ENCODE data around the gene OGFOD3.
"Not testable (repeated sequence)": the region's sequence is repeated elsewhere in the genome, so short reads cannot be mapped to it uniquely, and the experiment has no call there.

Gene OGFOD3

DNA sequence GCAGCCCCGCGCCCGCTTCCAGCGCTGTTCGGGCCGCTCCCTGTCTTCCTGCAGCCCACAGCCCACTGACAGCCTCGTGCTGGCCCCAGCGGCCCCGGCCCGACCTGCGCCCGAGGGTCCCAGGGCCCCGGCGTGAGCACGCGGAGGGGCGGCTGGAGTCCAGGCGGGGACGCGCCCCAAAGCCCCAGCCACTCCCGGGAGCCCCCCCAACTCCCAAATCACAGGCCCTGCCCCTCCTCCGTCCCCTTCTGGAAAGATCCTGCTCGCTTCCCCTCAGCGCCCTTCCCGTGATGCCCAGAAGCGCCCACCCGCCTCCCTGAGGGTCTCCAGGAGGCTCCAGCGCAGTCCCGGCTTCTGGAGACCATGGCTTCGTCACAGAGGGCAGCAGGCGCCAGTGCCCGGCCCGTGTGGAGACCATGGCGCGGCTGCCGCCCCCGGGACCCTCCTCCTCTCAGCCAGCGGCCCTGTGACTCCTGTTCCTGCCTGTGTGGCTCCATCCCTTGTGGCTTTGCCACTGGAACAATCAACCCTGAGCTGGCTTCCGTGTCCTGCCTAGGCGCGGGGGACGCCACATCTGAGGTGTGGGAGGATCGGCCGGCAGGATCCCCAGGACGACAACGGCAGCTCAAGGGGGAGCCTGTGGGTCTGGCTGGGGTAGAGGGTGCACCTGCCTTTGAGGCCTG, 42.9 kb downstream of the OGFOD3 start:
- no peak for TF ChIP-seq ZFX (IDR thresholded peaks at IDR 0.05)
- TF ChIP-seq, protein P1, sequence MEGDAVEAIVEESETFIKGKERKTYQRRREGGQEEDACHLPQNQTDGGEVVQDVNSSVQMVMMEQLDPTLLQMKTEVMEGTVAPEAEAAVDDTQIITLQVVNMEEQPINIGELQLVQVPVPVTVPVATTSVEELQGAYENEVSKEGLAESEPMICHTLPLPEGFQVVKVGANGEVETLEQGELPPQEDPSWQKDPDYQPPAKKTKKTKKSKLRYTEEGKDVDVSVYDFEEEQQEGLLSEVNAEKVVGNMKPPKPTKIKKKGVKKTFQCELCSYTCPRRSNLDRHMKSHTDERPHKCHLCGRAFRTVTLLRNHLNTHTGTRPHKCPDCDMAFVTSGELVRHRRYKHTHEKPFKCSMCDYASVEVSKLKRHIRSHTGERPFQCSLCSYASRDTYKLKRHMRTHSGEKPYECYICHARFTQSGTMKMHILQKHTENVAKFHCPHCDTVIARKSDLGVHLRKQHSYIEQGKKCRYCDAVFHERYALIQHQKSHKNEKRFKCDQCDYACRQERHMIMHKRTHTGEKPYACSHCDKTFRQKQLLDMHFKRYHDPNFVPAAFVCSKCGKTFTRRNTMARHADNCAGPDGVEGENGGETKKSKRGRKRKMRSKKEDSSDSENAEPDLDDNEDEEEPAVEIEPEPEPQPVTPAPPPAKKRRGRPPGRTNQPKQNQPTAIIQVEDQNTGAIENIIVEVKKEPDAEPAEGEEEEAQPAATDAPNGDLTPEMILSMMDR (conservative IDR thresholded peaks at IDR 0.05): no peak
- no peak overlapping the region for H3K27ac ChIP-seq

DNA sequence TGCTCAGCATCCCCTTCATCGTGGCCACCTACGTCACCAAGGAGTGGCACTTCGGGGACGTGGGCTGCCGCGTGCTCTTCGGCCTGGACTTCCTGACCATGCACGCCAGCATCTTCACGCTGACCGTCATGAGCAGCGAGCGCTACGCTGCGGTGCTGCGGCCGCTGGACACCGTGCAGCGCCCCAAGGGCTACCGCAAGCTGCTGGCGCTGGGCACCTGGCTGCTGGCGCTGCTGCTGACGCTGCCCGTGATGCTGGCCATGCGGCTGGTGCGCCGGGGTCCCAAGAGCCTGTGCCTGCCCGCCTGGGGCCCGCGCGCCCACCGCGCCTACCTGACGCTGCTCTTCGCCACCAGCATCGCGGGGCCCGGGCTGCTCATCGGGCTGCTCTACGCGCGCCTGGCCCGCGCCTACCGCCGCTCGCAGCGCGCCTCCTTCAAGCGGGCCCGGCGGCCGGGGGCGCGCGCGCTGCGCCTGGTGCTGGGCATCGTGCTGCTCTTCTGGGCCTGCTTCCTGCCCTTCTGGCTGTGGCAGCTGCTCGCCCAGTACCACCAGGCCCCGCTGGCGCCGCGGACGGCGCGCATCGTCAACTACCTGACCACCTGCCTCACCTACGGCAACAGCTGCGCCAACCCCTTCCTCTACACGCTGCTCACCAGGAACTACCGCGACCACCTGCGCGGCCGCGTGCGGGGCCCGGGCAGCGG, 43.6 kb downstream of the OGFOD3 start:
- H3K27ac ChIP-seq: no peak overlapping the region
- TF ChIP-seq, protein P1 (conservative IDR thresholded peaks at IDR 0.05): no peak
- no peak for TF ChIP-seq ZFX (IDR thresholded peaks at IDR 0.05)

DNA sequence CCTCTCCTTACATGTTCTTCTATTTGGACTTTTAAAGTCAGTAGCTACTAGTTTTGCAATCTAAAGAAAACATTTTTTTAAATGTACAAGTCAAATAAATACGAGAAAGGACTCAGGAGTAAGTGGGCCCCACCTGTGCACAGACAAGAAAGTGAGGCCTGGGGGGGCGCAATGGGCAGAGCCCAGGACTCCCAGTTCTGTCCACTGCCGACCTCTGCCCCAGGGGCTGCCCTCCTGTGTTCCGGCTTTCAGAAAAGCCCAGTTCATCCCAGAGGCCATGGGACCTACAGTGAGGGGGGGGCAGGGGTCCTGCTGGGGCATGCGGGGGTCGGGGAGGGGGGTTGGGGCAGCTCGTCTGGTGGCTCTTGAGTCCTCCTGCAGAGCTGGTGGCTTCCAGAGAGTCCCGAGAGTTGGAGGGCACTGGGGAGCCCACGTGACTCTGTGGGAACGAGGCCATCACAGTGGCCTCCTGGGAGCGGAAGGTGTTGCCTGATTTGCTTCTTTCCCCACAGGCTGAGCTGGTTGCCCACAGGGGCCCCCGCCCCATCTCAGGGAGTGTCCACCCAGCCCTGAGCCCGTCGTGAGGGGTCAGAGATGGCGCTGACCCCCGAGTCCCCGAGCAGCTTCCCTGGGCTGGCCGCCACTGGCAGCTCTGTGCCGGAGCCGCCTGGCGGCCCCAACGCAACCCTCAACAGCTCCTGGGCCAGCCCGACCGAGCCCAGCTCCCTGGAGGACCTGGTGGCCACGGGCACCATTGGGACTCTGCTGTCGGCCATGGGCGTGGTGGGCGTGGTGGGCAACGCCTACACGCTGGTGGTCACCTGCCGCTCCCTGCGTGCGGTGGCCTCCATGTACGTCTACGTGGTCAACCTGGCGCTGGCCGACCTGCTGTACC, 44.4 kb downstream of the OGFOD3 start:
- TF ChIP-seq, protein P1 (conservative IDR thresholded peaks at IDR 0.05): no peak
- no peak overlapping the region for H3K27ac ChIP-seq

DNA sequence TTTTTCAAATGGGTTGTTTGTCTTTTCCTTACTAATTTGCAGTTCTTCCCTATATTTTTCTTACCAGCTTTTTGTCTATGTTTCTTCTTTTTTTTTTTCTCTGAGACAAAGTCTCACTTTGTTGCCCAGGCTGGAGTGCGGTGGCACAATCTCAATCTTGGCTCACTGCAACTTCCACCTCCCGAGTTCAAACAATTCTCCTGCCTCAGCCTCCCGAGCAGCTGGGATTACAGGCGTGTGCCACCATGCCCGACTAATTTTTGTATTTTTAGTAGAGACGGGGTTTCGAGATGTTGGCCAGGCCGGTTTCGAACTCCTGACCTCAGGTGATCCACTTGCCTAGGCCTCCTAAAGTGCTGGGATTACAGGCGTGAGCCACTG, 45.3 kb downstream of the OGFOD3 start:
- H3K27ac ChIP-seq: not testable (repeated sequence)

DNA sequence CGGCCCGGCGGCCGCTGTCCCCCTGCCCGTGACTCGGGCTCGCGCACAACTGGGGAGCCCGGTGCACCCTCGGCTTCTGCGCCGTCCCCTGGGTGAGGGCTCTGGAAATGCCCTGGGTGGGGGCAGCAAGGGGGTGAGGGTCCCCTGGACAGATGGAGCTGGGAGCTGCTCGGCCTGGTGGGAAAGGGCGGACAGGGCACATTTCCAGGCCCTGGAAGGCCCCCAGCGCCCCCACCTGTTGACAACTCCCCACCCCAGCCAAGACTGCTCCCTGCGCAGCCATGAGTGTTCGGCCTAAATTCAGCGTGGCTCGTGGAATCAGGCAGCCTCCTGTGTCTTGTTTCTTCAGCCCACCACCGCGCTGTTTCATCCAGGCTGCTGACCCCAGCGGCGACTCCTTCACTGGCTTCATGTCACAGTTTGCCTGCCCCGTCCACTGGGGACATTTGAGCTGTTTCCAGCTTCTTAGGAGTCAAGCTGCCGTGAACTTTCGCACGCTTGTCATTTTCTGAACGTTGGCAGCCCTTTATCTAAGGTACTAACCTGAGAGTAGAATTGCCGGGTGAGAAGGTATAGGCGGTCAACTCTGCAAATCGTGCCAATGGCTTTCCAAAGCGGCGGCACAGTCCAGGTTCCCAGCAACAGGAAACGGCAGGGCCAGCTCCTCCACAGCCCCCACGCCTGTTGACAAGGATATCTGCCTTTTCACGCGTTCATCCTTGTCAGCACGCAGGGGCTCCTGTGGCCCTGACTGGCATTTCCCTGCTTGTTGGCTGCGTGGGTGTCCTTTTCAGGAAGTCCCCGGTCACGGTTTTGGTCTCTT, 45.9 kb downstream of the OGFOD3 start:
- TF ChIP-seq ZFX (IDR thresholded peaks at IDR 0.05): no peak
- TF ChIP-seq, protein P1 (conservative IDR thresholded peaks at IDR 0.05): no peak

DNA sequence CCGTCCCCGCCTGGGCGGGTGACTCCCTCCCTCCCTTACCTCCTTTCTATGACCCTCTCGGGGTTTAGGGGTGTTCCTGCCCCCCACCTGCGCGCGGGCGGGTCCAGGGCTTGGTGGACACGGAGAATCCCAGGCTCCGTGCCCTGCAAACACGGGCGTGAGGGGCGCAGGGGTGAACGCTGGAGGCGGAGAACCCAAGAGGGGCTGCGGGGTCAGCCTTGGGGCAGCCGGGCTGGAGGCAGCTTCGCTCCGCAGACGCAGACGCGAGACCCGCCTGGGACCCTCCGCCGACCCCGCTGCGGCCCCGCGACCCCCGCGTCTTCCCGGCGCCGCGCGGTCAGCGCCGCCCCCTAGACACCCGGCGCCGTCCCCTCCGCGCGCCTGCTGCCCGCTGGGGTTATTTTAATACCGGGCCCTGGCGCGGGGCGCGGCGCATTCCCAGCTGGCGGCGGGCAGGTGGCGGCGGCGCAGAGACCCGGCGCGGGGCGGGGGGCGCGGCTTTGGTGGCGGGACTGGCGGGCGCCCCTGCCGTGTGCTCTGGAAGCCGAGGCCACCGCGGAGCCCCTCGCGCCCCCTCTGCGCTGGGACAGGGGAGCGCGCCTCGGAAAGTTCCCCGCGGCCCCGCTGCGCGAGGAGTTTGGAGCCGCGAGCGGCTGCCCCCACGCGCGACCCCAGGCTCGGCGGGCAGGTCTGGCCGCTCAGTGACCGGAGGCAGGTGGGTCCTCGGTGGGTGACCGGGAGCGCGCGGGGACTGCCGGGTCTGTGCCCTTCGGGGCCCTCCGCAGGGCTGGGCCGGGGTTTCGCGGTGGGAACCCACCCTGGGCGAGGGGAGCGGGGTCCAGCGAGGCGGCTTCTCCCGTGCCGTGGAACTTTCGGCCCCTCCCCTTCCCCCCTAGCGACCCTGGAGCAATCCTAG, 46.8 kb downstream of the OGFOD3 start, which contains the start of gene UTS2R:
Gene UTS2R, plus strand, starts transcription at position 433 of the 916 bp plus-strand sequence. CDS start 2,560 bp downstream, outside the sequence.
- H3K27ac ChIP-seq: no peak within 1 kb of the TSS
- no peak for TF ChIP-seq ZFX (IDR thresholded peaks at IDR 0.05)
- TF ChIP-seq, protein P1 (conservative IDR thresholded peaks at IDR 0.05): no peak

More for the DNA sequence above, 45.9 kb downstream of the OGFOD3 start:
- no peak overlapping the region for H3K27ac ChIP-seq

All from C4-2B (cell line).